ENCODE measurements around the gene EFTUD2. TPM values are rescaled to one million over a fixed set of nuclear protein-coding genes. Genes with fewer than 3 reads are reported as not detected.
A peak's percentile ranks its signal among the peaks of the same experiment; 100 is the strongest.
"Not testable (repeated sequence)": the region's sequence is repeated elsewhere in the genome, so short reads cannot be mapped to it uniquely, and the experiment has no call there.

Gene EFTUD2
- total RNA-seq = 100 to 1,000 TPM in 1 of 2 donors, 10 to 100 TPM in 1; 35.2 to 117 TPM

GRCh38 chr17:44899074-44899782 lies at the start of gene EFTUD2:
Gene EFTUD2 (minus strand): TSS chr17:44899445. CDS start chr17:44894521, 4,924 bp downstream.
- ATAC-seq (ENCODE audit: insufficient number of reproducible peaks, low FRiP score, low read depth) (peak; percentile 94), DNase-seq (ENCODE audit: low spot score) (peak; percentile 64)
- peaks cover 14 to 23% of the 10 kb centered on the region in 2 donors for H3K4me1 ChIP-seq (ENCODE audit: control insufficient read depth in 1 of 2, low read depth in 2 of 2)
- TF ChIP-seq CTCF (IDR thresholded peaks at IDR 0.05) = peak; percentile 19
- H3K4me3 ChIP-seq = peak within 1 kb of the TSS; percentile 83
- H3K36me3 ChIP-seq = peaks cover 11% of the 10 kb centered on the region
- peak within 1 kb of the TSS; percentile 92 to 94 for H3K27ac ChIP-seq
- no peaks in the 10 kb centered on the region for H3K27me3 ChIP-seq (replicated peaks; ENCODE audit: insufficient read depth)
- no peaks in the 10 kb centered on the region for H3K9me3 ChIP-seq

GRCh38 chr17:44948315-44948795 lies 49.1 kb upstream of the EFTUD2 start:
- ATAC-seq (ENCODE audit: insufficient number of reproducible peaks, low FRiP score, low read depth) (no peak), DNase-seq (ENCODE audit: low spot score) (no peak)
- Histone ChIP-seq H3K4me3 (peak overlapping the region; percentile 71), H3K27me3 (replicated peaks; ENCODE audit: insufficient read depth) (no peaks in the 10 kb centered on the region), H3K4me1 (ENCODE audit: control insufficient read depth in 1 of 2, low read depth in 2 of 2) (peaks cover 8 to 13% of the 10 kb centered on the region in 2 donors), H3K36me3 (no peaks in the 10 kb centered on the region), H3K9me3 (no peaks in the 10 kb centered on the region), H3K27ac (no peak overlapping the region)
- TF ChIP-seq CTCF (IDR thresholded peaks at IDR 0.05) = no peak

GRCh38 chr17:44947461-44948314 lies 48.4 kb upstream of the EFTUD2 start, which contains the start of gene KIF18B:
Gene KIF18B (minus strand): TSS chr17:44947773. CDS start chr17:44936344, 11,429 bp downstream.
- no peaks in the 10 kb centered on the region for H3K27me3 ChIP-seq (replicated peaks; ENCODE audit: insufficient read depth)

GRCh38 chr17:44945652-44946051 lies 46.4 kb upstream of the EFTUD2 start:
- H3K27ac ChIP-seq; H3K4me3 ChIP-seq; DNase-seq (ENCODE audit: low spot score); ATAC-seq (ENCODE audit: insufficient number of reproducible peaks, low FRiP score, low read depth); H3K27me3 ChIP-seq (replicated peaks; ENCODE audit: insufficient read depth); H3K9me3 ChIP-seq; H3K36me3 ChIP-seq: not testable (repeated sequence)
- peaks cover 8 to 13% of the 10 kb centered on the region in 2 donors for H3K4me1 ChIP-seq (ENCODE audit: control insufficient read depth in 1 of 2, low read depth in 2 of 2)

More at GRCh38 chr17:44947461-44948314, 48.4 kb upstream of the EFTUD2 start, which contains the start of gene KIF18B:
- Histone ChIP-seq H3K9me3 (no peaks in the 10 kb centered on the region), H3K27ac (no peak within 1 kb of the TSS), H3K4me1 (ENCODE audit: control insufficient read depth in 1 of 2, low read depth in 2 of 2) (peaks cover 8 to 13% of the 10 kb centered on the region in 2 donors), H3K36me3 (no peaks in the 10 kb centered on the region), H3K4me3 (peak within 1 kb of the TSS; percentile 71)
- TF ChIP-seq CTCF (IDR thresholded peaks at IDR 0.05) = no peak
- DNase-seq (ENCODE audit: low spot score) (peak; percentile 82), ATAC-seq (ENCODE audit: insufficient number of reproducible peaks, low FRiP score, low read depth) (peak; percentile 94)

GRCh38 chr17:44942456-44942855 lies 43.2 kb upstream of the EFTUD2 start:
- no peak for DNase-seq (ENCODE audit: low spot score)
- Histone ChIP-seq H3K36me3 (no peaks in the 10 kb centered on the region), H3K9me3 (no peaks in the 10 kb centered on the region), H3K27ac (no peak overlapping the region), H3K4me1 (ENCODE audit: control insufficient read depth in 1 of 2, low read depth in 2 of 2) (peaks cover 4 to 8% of the 10 kb centered on the region in 2 donors), H3K27me3 (replicated peaks; ENCODE audit: insufficient read depth) (no peaks in the 10 kb centered on the region), H3K4me3 (no peak overlapping the region)
- no peak for TF ChIP-seq CTCF (IDR thresholded peaks at IDR 0.05)
- no peak for ATAC-seq (ENCODE audit: insufficient number of reproducible peaks, low FRiP score, low read depth)
